ENCODE results near the gene SDF4.

- TF ChIP-seq CTCF (conservative IDR thresholded peaks at IDR 0.05 in 1 of 2, IDR thresholded peaks at IDR 0.05 in 1 of 2; ENCODE audit: extremely low read depth in 1 of 2, insufficient read depth in 1 of 2, low read depth in 1 of 2, low read length in 2 of 2) (no peak), EZH2 (IDR thresholded peaks at IDR 0.05; ENCODE audit: borderline replicate concordance, low read length) (no peak)
Observed at GRCh38 chr1:1240348-1240732, 8.5 kb upstream of the SDF4 start.
